PFSK-1 (cell line): ENCODE measurements around the gene POLA2.
A peak's percentile ranks its signal among the peaks of the same experiment; 100 is the strongest.

ENCODE experiments used
- FOXP2 ChIP-seq: optimal IDR thresholded peaks from 2 replicates; pipeline ENCODE3; 2011; ENCODE audit warnings: borderline replicate concordance, control low read depth, inconsistent platforms; ENCODE audit not compliant: insufficient read depth; ENCODE audit errors: extremely low read length, extremely low read depth
- POLR2AphosphoS5 ChIP-seq: IDR thresholded peaks from 2 replicates; pipeline ENCODE4 v1.6.1; 2012; ENCODE audit warnings: low read depth, mild to moderate bottlenecking, control low read depth, low read length, moderate library complexity
- REST ChIP-seq, 2 experiments: IDR thresholded peaks; 2 replicates each; pipeline versions ENCODE4 v1.6.1 to v1.8.0; 2011 to 2012; ENCODE audit warnings: low read depth in 2 of 2, low read length in 2 of 2, control low read depth in 1 of 2, inconsistent platforms in 1 of 2, mild to moderate bottlenecking in 1 of 2, moderate library complexity in 1 of 2; ENCODE audit not compliant: insufficient read depth in 1 of 2
- SIN3A ChIP-seq: IDR thresholded peaks from 2 replicates; pipeline ENCODE4 v1.6.1; 2012; ENCODE audit warnings: mild to moderate bottlenecking, low read length, moderate library complexity, borderline replicate concordance; ENCODE audit not compliant: insufficient read depth
- TAF1 ChIP-seq: IDR thresholded peaks from 2 replicates; pipeline ENCODE4 v1.6.1; 2012; ENCODE audit warnings: low read length, control low read depth, borderline replicate concordance; ENCODE audit not compliant: insufficient read depth

Gene POLA2

GRCh38 chr11:65290448-65291165 is 28.8 kb downstream of the POLA2 start:
- TF ChIP-seq POLR2AphosphoS5, result no peak
- TF ChIP-seq REST (IDR thresholded peaks at IDR 0.05; ENCODE audit: insufficient read depth in 1 of 2, low read depth in 2 of 2, low read length in 2 of 2), result 0 out of 4 replicates have a peak, but pooled peaks of 1 of the 2 experiments have one; percentile 26
- peak; percentile 64 for TF ChIP-seq FOXP2
- no peak for TF ChIP-seq TAF1
- TF ChIP-seq SIN3A, result 0 out of 2 replicates have a peak, but pooled peaks have one; percentile 50

- TF ChIP-seq FOXP2 (no peak), SIN3A (no peak), POLR2AphosphoS5 (no peak), REST (IDR thresholded peaks at IDR 0.05; ENCODE audit: insufficient read depth in 1 of 2, low read depth in 2 of 2, low read length in 2 of 2) (no peak), TAF1 (no peak)
Observed at GRCh38 chr11:65291613-65292012, 29.9 kb downstream of the POLA2 start.

DNA sequence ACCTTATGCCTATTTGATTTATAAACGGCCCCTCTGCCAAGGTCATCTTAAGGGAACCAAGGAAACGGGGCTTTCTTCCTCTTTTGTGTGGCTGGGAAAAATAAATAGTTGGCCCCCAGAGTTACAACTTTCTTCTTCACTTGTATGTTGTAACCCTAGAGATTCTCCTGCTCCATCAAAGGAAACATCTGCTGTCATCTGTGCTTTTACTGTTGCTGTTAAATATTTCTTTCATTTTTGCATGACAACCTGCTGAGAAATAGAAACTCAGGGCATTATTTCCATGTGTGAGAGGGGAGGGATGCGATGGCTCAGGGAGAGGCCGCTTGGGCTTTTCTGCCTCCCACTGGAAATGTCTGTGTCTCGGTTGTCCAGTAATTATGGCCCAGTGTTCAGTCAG is 31.1 kb downstream of the POLA2 start:
- TF ChIP-seq TAF1 (no peak), REST (IDR thresholded peaks at IDR 0.05; ENCODE audit: insufficient read depth in 1 of 2, low read depth in 2 of 2, low read length in 2 of 2) (no peak), FOXP2 (no peak), POLR2AphosphoS5 (no peak)

GRCh38 chr11:65293909-65294381 is 32.2 kb downstream of the POLA2 start:
- TF ChIP-seq TAF1 (no peak), POLR2AphosphoS5 (no peak), FOXP2 (no peak), SIN3A (no peak), REST (IDR thresholded peaks at IDR 0.05; ENCODE audit: insufficient read depth in 1 of 2, low read depth in 2 of 2, low read length in 2 of 2) (no peak)

DNA sequence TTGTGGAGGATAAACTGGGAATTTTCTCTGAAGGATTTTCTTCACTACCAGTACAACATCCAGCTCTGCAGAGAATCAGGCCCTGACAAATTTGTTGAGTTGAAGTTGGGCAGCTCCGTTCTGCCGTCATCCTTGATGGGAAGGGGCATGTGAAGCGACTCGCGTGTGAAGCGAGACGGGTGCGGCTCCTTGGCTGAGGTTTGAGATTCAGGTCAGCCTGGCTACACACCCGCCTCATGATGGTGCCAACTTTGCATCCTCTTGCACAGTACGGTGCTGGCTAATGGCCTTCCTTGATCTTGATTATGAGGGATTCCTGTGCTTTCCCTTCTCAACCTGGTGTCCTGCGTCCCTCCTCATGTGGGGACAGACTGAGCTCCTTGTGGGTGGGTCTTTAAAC is 33.2 kb downstream of the POLA2 start:
- TF ChIP-seq TAF1 (no peak), FOXP2 (no peak), POLR2AphosphoS5 (no peak), SIN3A (no peak), REST (IDR thresholded peaks at IDR 0.05; ENCODE audit: insufficient read depth in 1 of 2, low read depth in 2 of 2, low read length in 2 of 2) (no peak)
